G401 (cell line): Measurements from ENCODE around the gene FAM120B. TPM values are rescaled to one million over a fixed set of nuclear protein-coding genes. Genes with fewer than 3 reads are reported as not detected.

Experiments used
- DNase-seq: peaks from one replicate; pipeline ENCODE4 v3.0.0-alpha.2; 2015; ENCODE audit warnings: low spot score
- in situ Hi-C: cut with HindIII; loops from 2 replicates; pipeline ENCODE4 v1.10.0; 2016; ENCODE audit warnings: low sequenced_read_pairs, mixed read lengths
- total RNA-seq: library from RNA; depleted of rRNA; stranded (reverse); fragments of >200 nt; shearing (Covaris generic); gene quantifications from 2 replicates; pipeline ENCODE4 v1.2.3, GENCODE V29; 2014

FAM120B gene
- total RNA-seq, 1 experiment from 2014 or later: 9.4 TPM

DNA sequence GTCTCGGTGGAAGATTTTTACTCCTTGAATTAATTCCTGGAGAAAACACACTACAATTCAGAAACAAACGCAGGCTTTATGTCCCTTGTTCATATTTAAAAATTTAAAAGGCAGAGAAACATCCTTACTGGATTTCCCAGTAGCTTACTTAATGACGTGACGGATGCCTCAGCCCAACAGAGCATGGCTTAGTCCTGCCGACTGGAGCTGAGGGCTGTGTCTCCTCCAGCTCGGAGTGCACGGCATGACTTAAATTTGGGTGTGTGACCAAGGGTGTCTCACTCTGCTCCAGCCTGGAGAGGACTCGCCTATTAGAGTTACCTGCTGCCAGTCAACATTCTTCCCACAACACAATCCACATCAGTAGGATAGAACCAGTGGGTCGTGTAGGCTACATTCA, 139.4 kb downstream of the FAM120B start:
- no peak for DNase-seq
- in situ Hi-C loops: no loop called here

DNA sequence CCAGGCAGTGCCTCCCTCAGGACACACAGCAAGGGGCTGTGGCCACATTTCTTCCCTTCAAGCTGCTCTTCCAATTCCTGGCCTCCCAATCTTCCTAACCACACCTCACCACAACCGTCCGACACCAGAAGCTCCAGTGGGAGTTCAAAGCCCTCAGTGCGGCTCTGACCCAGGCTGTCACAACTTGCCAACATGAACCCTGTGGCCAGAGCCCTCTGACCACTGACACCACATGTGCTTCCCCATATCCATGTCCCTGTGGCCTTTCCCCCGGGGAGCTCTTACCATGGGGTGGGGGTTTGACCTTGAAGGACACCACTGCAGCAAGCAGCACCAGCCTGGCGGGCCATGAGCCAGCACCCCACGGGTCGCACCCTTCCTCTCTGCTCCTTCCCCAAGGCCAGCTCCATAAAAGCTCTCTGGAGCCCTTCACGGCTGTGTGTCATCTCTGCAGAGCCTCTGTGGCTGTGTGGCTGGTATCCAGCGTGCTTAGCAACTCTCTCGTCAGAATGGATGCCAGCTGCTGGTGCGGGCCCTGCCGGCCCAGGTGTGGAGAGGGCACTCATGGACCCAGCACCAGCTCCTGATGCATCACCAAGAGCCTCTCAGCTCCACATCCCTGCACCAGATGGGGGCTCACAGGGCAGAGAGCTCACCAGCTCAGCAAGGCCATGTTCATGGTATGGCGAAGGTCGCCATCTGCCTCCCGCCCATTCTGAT, 140.4 kb downstream of the FAM120B start:
- in situ Hi-C loops: no loop called here

DNA sequence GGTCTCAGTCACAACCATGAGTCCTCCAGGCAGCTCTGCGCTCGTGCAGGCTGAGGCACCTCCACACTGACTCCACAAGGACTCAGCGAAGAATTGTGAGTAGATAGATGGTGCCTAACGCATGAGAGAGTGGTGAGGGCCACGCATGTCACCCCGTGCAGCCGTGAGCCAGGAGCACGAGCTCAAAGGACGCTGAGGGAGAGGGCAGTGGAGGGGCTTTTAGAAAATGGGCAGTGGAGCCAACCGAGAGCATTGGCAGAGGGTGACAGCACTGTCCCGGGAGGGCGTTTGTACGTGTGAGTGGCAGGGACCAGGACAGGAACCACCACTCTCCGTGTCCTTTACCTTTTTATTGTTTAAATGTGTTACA, 141.0 kb downstream of the FAM120B start:
- in situ Hi-C loops: no loop called here
- no peak for DNase-seq

More for the DNA sequence above, 140.4 kb downstream of the FAM120B start:
- no peak for DNase-seq

DNA sequence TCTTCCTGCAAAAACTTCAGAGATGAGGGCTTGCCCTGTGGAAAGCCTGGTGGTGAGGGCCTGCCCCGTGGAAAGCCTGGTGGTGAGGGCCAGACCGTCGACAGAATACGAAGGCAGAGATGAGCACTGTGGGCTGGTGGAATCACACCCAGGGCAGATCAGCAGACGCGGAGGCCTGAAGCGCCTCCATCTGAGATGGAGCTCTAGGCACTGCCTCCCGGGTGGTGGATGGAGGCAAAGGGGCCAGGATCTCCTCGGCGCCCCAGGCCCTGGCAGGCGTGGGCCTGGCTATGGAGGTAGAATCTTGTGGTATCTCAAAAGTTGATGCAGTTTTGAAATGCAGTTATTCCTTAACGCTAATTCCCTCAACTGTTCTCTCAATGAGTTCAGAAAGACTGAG, 141.8 kb downstream of the FAM120B start:
- in situ Hi-C loops: no loop called here
- DNase-seq: no peak

DNA sequence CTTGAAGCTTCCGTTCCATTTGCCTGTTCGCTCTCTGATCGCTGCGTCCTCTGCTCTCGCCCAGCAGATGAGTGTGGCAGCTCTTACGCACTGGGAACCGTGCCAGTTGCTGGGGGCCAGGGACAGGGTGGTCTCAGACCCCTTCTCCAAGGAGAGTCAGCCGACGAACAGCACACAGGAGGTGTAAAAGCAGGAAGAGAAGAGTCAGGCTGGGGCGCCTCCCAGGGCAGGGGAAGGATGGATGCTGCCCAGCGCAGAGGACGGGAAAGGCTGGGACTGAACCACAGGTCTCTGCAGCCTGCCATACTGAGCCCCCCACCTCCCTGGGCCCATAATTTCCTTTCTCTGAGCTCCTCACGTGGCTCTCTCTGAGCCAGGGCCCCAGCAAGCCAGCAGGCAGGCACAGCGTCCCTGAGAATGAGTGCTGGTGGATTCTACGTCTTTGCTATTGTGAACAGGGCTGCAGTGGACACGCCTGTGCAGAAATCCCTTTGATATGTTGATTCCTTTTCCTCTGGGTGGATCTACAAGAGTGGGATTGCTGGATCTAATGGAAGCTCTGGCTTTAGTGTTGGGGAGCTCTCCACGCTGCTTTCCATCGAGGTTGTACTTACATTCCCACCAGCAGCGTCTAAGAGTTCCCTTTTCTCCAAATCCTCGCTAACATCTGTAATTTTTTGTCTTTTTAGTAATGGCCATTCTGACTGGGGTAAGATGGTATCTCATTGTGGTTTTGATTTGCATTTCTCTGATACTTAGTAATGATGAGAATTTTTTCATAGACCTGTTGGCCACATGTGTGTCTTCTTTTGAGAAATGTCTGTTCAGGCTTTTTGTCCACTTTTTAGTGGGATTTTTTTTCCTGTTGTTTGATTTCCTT, 142.4 kb downstream of the FAM120B start:
- no peak for DNase-seq
- in situ Hi-C loops: no loop called here

DNA sequence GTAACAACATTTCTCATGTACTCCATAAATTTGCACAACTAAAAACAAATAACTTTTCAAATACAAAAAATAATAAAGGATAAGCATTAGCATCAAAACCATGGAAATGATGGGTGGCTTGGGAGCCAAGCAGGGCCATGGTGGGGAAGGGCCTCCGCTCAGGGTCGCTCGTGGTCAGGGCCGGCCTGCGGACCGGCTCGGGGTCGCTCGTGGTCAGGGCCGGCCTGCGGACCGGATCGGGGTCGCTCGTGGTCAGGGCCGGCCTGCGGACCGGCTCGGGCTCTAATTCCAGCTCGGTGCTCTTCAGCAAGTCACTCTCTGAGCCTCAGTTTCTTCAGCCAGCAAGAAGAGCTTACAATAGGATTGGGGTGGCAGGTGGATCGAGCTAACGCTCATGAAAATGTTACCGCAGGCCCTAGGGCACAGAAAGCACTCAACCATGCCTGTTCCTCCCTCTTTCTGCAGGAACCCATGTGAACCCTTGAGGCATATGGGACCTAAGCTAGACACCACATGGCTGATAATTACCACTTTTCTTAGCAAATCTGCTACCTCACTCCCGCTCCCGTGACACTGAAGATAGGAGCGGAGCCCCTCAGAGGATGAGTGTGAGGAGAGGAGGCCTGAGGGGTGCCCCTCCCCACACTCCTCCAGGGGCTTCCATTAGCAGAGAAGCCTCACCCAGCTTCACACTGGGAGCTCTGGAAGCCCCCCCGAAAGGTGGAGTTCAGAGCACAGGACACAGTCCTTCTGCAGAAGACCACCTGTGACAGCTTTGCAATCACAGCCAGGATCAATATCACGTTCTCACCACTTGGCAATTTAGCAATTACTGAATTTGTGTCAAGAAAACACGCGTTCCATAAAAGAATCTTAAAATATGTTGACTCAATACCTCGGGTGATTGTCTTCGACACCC, 143.5 kb downstream of the FAM120B start:
- in situ Hi-C loops: no loop called here
- no peak for DNase-seq

DNA sequence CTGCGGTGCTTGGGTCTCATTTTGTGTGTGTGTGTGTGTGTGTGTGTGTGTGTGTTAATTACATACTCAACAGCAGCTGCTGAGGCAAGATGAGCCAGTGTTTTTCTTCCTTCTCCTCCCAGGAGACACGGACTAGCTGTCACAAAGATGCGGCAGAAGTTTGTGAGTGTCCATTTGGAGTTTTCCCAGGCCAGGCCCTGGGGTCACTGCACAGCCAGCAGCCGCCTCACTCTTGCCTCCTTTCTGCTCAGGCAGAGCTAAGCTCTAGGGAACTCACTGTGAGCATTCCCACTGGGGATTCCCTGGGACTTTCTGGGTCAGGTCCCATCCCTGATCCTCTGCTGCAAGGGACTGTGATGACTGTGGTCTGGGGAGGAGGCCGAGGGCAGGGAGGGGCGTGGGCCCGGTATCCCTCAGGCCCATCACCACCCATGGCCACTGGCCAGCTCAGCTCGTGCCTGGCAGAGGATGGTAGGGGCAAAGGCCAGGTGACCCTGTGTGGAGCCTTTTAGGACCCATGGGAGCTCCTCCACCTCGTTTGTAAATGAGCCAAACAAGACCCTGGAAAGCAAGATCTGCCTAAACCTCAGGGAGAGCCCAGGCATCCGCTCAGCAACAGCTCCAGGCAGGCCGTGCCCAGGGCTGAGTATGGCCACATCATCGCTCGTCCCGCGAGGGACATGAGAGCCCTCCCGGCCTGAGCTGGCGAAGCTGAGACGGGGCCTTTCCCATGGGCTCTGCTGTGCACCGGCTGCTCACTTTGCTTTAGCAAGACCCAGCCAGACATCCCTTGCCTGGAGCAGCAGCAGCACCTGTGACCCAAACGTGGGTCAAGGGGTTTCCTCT, 144.6 kb downstream of the FAM120B start:
- in situ Hi-C loops: no loop called here
- no peak for DNase-seq

DNA sequence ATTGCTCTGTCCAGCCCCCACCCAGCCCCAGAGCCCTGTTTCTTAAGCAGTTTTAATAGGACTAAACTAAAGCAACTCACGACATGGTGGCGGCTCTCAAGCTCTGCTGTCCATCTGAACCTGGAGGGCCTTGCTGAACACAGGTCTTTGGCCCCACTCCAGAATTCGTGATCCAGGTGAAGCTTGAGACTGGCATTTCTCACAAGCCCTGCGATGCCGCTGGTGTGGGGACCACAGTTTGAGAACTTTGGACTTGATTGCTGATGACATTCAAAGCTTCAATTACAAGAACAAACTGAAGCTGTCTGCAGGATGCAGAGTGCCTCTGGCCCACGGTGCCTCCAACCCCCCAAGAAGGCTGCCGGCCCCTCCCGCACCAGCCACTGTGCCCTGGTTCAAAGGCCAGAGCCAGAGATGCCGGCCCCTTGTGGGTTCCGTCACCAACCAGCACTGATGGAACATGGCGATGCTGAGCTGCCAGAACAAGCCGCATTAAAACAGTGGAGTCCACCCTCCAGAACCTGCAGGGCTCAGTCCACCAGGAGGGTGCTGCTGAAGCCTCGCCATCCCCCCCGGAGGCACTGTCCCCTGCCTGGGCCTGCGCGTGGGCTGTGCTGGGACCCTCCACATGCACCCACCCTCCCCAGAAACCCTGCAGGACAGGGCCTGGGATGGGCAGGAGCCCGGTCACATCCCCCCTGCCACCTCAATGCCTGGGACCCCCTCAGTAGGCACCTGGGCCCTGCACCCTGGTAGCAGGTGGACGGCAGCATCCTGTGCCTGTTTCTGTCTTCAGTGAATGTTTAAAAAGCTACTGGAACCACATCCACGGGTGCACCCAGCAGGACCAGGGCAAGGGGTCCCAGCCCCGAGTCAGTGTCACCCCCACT, 145.4 kb downstream of the FAM120B start:
- no peak for DNase-seq
- in situ Hi-C loops: no loop called here

DNA sequence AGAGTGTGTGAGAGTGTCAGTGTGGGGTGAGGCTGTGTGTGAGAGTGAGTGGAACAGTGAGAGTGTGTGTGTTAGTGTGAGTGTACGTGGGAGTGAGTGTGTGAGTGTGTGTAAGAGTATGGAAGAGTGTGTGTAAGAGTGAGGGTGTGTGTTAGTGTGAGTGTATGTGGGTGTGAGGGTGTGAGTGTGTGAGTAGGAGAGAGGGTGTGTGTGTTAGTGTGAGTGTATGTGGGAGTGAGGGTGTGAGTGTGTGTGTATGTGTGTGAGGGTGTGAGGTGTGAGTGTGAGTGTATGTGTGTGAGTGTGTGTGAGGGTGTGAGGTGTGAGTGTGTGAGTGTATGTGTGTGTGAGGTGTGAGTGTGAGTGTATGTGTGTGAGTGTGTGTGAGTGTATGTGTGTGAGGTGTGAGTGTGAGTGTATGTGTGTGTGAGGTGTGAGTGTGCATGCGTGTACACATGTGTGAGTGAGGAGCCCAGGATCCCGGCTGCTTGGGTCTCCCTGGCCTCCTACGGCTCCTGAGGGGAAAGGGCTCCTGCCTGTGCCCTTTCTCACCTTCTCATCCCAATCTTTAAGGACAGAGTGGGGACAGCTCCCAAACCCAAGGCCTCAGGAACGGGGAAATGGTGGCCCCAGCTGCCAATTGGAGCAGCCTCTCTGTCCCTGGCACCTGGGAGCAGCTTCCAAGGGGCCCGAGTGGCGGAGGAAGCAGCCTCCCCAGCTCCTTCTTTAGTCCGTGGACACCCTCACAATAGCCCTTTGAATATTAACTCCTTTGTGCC, 146.4 kb downstream of the FAM120B start:
- DNase-seq: no peak
- in situ Hi-C loops: no loop called here

DNA sequence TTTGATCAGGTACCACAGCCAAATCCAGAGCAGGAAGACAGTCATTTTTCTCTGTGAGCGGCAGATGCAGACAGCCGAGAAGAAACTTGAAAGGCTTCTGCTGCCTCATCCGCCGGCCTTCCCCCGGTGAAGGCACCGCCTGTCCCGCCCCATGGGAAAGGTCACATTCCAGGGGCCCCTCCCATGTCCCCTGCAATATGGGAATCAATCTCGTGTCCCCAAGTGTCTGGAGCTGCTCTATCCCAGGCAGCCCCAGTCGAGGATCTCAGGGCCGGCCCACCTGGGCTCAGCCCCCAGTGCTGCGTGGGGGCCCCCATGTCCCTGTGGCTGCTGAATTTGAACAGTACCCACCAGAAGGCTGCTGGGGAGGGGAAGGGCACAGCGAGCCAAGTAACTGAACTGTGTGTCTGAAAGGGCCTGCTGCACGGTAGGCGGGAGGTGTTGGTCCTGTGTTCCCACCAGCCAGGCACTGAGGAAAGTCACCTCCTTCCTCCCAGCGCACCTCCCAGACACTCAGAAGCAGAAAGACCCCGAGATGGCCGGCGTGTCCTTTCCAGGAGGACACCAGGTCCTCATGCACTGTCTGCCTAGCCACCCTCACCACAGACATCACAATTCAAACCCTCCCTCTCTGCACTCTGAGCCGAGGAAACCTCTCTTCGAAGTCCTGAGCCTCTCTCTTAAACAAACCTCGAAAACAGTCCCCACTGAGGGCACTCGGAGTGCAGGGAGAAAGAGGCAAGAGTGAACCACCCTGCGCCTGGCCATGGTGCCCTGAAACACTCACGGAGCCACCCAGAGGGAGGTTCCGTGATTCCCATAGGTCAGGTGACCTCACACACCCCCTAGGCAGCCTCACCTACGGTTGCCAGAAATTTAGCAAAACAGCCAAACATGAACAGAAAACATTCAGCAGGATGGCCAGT, 147.3 kb downstream of the FAM120B start:
- DNase-seq: no peak
- in situ Hi-C loops: no loop called here

DNA sequence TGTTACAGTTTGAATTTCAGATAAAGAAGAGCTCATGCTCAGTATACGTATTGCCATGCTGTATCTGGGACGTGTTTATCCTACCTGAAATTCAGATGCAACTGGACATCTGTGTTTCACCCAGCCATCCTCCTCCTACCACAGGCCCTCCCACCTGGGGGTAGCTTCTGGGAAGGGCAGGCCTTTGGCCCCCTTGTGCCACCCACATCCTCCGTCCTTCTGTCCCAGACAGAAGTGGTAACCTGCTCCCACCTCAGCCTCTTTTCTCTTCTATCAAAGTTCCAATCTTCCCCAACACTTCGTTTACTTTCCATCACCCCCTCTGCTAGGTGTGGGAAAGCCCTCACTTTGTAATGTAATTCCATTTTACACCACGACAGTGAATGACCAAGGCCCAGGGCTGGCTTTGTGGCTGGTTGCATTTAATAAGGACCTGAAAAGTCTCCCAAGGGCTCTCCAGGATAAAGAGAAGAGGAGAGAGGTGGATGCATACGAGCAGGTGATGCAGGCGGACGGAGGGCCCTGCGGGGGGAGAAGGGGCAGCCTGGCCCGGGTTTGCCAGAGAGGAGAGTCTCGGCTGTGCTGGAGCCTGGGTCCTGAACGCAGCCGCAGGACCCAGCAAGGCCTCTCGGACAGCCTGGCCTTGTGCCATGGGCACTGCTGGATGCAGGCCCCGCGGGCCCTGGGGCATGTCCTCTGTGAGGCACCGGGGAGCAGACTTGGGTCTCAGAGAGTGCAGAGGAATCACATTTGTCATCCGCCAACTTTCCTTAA, 148.1 kb downstream of the FAM120B start:
- in situ Hi-C loops: no loop called here
- no peak for DNase-seq

DNA sequence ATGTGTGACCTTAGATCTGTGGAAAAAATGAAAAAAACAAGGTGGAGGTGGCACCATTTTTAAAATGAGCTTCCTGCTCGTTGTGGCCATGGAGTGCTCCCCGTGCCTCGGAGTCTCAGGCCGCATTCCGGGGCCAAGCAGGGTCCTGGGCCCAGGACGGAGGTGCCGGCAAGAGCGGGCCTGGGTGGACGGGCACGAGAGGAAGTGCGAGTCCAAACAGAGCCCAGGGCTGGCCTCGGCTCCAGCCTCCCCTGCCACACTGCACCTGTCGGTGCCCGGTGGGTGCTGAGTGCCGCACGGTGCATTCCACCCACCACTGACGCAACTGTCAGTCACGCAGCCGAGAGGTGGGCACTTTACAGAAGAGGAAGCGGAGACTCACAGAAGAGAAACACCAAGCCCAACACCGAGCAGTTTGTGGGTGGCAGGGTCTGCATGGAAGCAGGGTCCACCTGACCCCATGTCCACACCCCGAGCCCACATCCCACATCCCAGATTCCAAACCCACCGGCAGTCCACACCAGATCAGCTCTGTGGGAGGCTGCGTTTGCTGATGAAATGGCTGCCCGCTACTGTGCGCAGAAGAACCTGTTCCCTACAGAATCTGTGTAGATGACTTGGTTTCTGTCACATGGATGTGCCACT, 148.9 kb downstream of the FAM120B start:
- in situ Hi-C loops: no loop called here

DNA sequence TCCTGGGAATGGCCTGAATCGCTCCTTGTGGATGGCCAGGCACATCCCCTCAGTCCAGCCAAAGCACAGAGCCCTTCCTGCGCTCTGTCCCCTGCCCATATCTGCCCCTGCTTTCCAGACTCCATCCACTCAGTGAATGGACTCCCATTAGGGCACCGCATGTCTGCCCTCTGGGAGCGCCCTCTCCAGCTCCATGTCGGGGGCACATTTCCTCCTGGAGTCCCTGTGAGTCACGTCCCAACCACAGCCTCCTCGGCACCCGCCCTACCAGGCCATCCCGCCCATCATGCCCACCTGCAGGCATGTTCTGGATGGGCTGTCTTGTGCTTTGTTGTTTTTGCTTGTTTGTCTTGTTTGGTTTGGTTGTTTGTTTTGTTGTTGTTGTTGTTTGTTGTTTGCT, 149.8 kb downstream of the FAM120B start:
- in situ Hi-C loops: no loop called here
- no peak for DNase-seq

More for the DNA sequence above, 148.9 kb downstream of the FAM120B start:
- no peak for DNase-seq
